BJ (cell line): Measurements from ENCODE around the gene ZNF385C. TPM values are rescaled to one million over a fixed set of nuclear protein-coding genes. Genes with fewer than 3 reads are reported as not detected.

ENCODE experiments used
- CTCF ChIA-PET: fragments of 350-600 bp; formaldehyde crosslinking; extraction: SDS; loops from one replicate; lab custom pipeline; 2021; ENCODE audit warnings: antibody characterized with exemption, inconsistent platforms; lab: Yijun Ruan, JAX
- POLR2A ChIA-PET: fragments of 300-600 bp; sonication (Branson Sonifier 250); formaldehyde crosslinking; extraction: SDS; loops from one replicate; lab custom pipeline; 2021; ENCODE audit warnings: antibody characterized with exemption; lab: Charles Lee
- DNase-seq: peaks from one replicate; pipeline ENCODE4 v3.0.0-alpha.2; 2011; ENCODE audit warnings: low read depth
- H3K27me3 ChIP-seq: 2 replicates; pipeline ENCODE4 v1.6.0; 2011; ENCODE audit warnings: low read length; ENCODE audit not compliant: control insufficient read depth, insufficient read depth
- H3K36me3 ChIP-seq: 2 replicates; pipeline ENCODE4 v1.5.1; 2011; ENCODE audit warnings: low read length; ENCODE audit not compliant: control insufficient read depth, insufficient read depth
- H3K4me3 ChIP-seq: 2 replicates; pipeline ENCODE4 v1.5.1; 2011; ENCODE audit warnings: low read depth, mild to moderate bottlenecking, control low read depth, low read length
- polyA plus RNA-seq: library from polyadenylated mRNA; depleted of rRNA; stranded (reverse); fragments of >200 nt; gene quantifications from 2 replicates; pipeline ENCODE4 v1.2.3, GENCODE V29; 2011
- TF ChIP-seq, protein P1 (sequence below): IDR thresholded peaks from 2 replicates; pipeline ENCODE4 v1.5.1; 2011; ENCODE audit warnings: low read depth, mild to moderate bottlenecking, control low read depth, inconsistent platforms, low read length, moderate library complexity; ENCODE audit not compliant: insufficient read depth

Gene ZNF385C
- polyA plus RNA-seq, 1 experiment: not detected

DNA sequence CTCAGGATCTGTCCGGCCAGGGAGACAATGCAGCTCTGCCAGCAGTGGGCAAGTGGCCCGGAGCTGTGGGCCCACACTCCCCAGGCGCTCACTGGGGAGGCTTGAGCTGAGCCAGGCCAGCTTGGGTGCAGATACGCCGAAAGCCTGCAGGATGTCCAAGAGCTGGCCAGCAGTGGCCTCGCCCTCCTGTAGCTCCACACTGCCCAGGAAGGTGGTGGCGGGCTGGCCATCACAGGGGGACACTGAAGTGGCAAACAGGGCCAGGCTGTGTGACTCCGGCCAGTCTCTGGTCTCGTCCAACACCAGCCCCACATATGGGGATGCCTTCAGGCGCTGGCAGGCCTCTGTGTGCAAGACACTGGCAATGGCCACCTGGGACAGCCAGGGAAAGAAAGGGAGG lies 57.5 kb downstream of the ZNF385C start:
- ChIA-PET POLR2A (no interaction called here), CTCF (interaction anchor here (0.5 to 1.7 kb wide), 4 partner anchors 10 to 419 kb away, joined by 3 to 5 read pairs (median 4); partner anchors contain the start of gene C17orf113)
- Histone ChIP-seq H3K27me3 (peaks cover 11% of the 10 kb centered on the region), H3K4me3 (no peak overlapping the region), H3K36me3 (no peaks in the 10 kb centered on the region)
- TF ChIP-seq, protein P1, sequence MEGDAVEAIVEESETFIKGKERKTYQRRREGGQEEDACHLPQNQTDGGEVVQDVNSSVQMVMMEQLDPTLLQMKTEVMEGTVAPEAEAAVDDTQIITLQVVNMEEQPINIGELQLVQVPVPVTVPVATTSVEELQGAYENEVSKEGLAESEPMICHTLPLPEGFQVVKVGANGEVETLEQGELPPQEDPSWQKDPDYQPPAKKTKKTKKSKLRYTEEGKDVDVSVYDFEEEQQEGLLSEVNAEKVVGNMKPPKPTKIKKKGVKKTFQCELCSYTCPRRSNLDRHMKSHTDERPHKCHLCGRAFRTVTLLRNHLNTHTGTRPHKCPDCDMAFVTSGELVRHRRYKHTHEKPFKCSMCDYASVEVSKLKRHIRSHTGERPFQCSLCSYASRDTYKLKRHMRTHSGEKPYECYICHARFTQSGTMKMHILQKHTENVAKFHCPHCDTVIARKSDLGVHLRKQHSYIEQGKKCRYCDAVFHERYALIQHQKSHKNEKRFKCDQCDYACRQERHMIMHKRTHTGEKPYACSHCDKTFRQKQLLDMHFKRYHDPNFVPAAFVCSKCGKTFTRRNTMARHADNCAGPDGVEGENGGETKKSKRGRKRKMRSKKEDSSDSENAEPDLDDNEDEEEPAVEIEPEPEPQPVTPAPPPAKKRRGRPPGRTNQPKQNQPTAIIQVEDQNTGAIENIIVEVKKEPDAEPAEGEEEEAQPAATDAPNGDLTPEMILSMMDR: no peak
- no peak for DNase-seq

DNA sequence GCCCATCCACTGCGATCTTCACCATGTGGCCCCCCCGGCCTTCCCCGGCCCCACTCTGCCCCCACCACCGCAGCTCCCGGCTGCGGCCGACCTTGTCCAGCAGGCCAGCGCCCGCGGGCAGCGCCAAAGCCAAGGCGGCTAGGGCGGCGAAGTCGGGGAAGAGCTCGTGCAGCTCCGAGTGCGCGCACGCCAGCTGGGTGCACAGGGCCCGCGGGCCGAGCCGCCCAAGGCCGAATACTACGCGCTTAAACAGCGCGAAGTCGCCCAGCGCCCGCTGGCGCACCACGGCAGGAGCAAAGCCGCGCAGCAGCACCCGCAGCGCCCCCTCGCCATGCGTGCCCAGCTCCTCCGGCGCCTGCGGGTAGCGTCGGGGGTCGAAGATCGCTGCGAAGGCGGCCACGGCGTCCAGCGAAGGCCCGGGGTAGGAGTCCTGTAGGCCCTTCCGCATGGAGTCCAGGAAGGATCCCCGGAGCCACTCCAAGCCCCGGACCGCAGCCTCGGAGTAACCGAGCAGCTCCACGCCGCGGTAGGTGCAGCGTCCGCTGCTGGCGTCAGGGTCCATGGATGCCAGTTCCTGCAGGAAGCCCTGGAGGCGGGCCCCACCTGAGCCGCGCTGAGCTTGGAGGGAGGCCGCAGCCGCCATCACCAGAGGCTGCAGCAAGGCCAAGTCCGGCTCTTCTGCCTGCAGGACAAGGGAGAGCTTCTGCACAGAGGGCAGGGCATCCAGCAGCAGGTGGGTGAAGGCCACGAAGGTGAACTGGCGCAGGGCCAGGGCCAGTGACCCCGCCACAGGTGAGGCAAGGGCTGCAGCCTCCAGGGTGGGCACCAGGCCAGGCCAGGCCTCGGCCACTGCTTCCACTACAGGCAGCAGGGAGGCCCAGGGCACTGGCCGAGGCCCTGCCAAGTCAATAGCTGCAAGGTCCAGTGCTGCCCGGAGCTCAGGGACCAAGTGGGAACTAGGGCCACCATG lies 58.2 kb downstream of the ZNF385C start:
- Histone ChIP-seq H3K36me3 (no peaks in the 10 kb centered on the region), H3K27me3 (peaks cover 11% of the 10 kb centered on the region), H3K4me3 (no peak overlapping the region)
- TF ChIP-seq, protein P1: no peak
- ChIA-PET POLR2A (no interaction called here), CTCF (interaction anchor here (0.5 to 2.7 kb wide), 7 partner anchors 8 to 420 kb away, joined by 3 to 8 read pairs (median 3); partner anchors contain the start of gene C17orf113)
- no peak for DNase-seq

GRCh38 chr17:42038221-42038973 lies 59.9 kb downstream of the ZNF385C start:
- H3K36me3 ChIP-seq: no peaks in the 10 kb centered on the region
- no peak overlapping the region for H3K4me3 ChIP-seq
- ChIA-PET POLR2A (no interaction called here), CTCF (interaction anchor here (1.4 to 2.7 kb wide), 2 partner anchors 12 to 13 kb away, joined by 3 to 8 read pairs; no protein-coding TSS in a partner anchor)
- no peak for DNase-seq
- TF ChIP-seq, protein P1: no peak
- peaks cover 11% of the 10 kb centered on the region for H3K27me3 ChIP-seq

GRCh38 chr17:42034059-42034458 lies 64.2 kb downstream of the ZNF385C start:
- Histone ChIP-seq H3K4me3 (no peak overlapping the region), H3K36me3 (no peaks in the 10 kb centered on the region), H3K27me3 (0 out of 2 replicates have a peak, but pooled peaks cover 4% of the 10 kb centered on the region)
- ChIA-PET CTCF (interaction anchor here (0.7 to 4.0 kb wide), 4 partner anchors 9 to 32 kb away, joined by 3 to 13 read pairs (median 5); partner anchors contain the start of genes DNAJC7 and NKIRAS2), POLR2A (no interaction called here)
- TF ChIP-seq, protein P1: no peak
- DNase-seq: no peak
